Ishikawa (cell line): ENCODE results near the gene SLC26A11.

Experiments
- CEBPB ChIP-seq: IDR thresholded peaks from 2 replicates; pipeline ENCODE4 v1.6.1; 2012
- CREB1 ChIP-seq: IDR thresholded peaks from 2 replicates; pipeline ENCODE4 v1.6.1; 2012; ENCODE audit warnings: low read depth
- EGR1 ChIP-seq: IDR thresholded peaks from 2 replicates; pipeline ENCODE4 v1.6.1; 2012
- EP300 ChIP-seq: IDR thresholded peaks from 2 replicates; pipeline ENCODE4 v1.6.1; 2012; ENCODE audit warnings: borderline replicate concordance
- FOXM1 ChIP-seq: IDR thresholded peaks from 2 replicates; pipeline ENCODE4 v1.6.1; 2012; ENCODE audit warnings: low read depth, borderline replicate concordance
- NFIC ChIP-seq: IDR thresholded peaks from 2 replicates; pipeline ENCODE4 v1.6.1; 2012
- RAD21 ChIP-seq: IDR thresholded peaks from 2 replicates; pipeline ENCODE4 v1.6.1; 2012; ENCODE audit warnings: low read depth
- TAF1 ChIP-seq: IDR thresholded peaks from 2 replicates; pipeline ENCODE4 v1.6.1; 2012; ENCODE audit warnings: low read depth, mild to moderate bottlenecking
- TCF12 ChIP-seq: IDR thresholded peaks from 2 replicates; pipeline ENCODE4 v1.6.1; 2012; ENCODE audit warnings: low read depth
- TEAD4 ChIP-seq: IDR thresholded peaks from 2 replicates; pipeline ENCODE4 v1.6.1; 2012
- YY1 ChIP-seq: IDR thresholded peaks from 2 replicates; pipeline ENCODE4 v1.6.1; 2012; ENCODE audit warnings: low read depth
- ZBTB7A ChIP-seq: IDR thresholded peaks from 2 replicates; pipeline ENCODE4 v1.6.1; 2012; ENCODE audit warnings: low read depth
- TF ChIP-seq, protein P1 (sequence below): IDR thresholded peaks from 2 replicates; pipeline ENCODE4 v1.6.1; 2012
- TF ChIP-seq, protein P2 (sequence below): IDR thresholded peaks from 2 replicates; pipeline ENCODE4 v1.6.1; 2012
- TF ChIP-seq, protein P3 (sequence below): IDR thresholded peaks from 2 replicates; pipeline ENCODE4 v1.6.1; 2012; ENCODE audit warnings: low read depth, mild to moderate bottlenecking

Gene SLC26A11

DNA sequence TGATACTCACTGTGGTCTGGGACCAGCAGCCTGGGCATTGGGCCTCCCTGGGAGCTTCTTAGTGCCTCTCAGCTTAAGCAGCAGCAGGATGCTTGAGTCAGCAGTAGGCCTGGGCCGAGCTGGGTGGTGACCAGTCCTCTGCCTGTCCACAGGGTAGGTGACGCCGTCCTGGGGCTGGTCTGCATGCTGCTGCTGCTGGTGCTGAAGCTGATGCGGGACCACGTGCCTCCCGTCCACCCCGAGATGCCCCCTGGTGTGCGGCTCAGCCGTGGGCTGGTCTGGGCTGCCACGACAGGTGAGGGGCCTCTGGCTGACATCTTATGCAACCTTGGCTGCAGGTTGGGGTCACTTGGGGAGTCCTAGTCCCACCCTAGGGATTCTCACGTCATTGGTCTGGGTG is 7.4 kb downstream of the SLC26A11 start:
- TF ChIP-seq, protein P1, sequence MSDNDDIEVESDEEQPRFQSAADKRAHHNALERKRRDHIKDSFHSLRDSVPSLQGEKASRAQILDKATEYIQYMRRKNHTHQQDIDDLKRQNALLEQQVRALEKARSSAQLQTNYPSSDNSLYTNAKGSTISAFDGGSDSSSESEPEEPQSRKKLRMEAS: no peak
- TF ChIP-seq ZBTB7A (no peak), CREB1 (no peak), EGR1 (no peak), CEBPB (no peak), RAD21 (no peak), EP300 (no peak), TAF1 (no peak), TCF12 (no peak), TEAD4 (no peak), FOXM1 (no peak), NFIC (no peak), YY1 (no peak)
- TF ChIP-seq, protein P2, sequence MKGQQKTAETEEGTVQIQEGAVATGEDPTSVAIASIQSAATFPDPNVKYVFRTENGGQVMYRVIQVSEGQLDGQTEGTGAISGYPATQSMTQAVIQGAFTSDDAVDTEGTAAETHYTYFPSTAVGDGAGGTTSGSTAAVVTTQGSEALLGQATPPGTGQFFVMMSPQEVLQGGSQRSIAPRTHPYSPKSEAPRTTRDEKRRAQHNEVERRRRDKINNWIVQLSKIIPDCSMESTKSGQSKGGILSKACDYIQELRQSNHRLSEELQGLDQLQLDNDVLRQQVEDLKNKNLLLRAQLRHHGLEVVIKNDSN: no peak
- TF ChIP-seq, protein P3, sequence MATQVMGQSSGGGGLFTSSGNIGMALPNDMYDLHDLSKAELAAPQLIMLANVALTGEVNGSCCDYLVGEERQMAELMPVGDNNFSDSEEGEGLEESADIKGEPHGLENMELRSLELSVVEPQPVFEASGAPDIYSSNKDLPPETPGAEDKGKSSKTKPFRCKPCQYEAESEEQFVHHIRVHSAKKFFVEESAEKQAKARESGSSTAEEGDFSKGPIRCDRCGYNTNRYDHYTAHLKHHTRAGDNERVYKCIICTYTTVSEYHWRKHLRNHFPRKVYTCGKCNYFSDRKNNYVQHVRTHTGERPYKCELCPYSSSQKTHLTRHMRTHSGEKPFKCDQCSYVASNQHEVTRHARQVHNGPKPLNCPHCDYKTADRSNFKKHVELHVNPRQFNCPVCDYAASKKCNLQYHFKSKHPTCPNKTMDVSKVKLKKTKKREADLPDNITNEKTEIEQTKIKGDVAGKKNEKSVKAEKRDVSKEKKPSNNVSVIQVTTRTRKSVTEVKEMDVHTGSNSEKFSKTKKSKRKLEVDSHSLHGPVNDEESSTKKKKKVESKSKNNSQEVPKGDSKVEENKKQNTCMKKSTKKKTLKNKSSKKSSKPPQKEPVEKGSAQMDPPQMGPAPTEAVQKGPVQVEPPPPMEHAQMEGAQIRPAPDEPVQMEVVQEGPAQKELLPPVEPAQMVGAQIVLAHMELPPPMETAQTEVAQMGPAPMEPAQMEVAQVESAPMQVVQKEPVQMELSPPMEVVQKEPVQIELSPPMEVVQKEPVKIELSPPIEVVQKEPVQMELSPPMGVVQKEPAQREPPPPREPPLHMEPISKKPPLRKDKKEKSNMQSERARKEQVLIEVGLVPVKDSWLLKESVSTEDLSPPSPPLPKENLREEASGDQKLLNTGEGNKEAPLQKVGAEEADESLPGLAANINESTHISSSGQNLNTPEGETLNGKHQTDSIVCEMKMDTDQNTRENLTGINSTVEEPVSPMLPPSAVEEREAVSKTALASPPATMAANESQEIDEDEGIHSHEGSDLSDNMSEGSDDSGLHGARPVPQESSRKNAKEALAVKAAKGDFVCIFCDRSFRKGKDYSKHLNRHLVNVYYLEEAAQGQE: no peak

DNA sequence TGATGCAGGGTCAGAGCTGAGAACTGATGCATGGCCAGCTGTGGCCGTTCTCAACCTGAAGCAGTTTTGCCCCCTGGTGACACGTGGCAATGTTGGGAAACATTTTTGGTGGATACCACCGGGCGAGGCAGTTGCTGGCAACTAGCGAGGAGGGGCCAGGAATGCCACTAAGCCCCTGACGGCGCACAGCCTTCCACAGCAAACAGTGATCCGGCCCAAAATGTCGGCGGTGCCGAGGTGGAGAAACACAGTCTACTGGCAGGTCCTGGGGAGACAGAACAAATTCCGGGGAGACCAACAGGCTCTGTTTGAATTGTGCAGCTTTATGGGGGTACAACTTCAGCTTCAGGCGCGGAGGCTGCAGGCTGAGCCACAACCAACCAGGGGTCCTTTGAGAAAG is 8.2 kb downstream of the SLC26A11 start:
- TF ChIP-seq EP300: no peak
- TF ChIP-seq FOXM1: no peak
- no peak for TF ChIP-seq TAF1
- TF ChIP-seq, protein P3: no peak
- no peak for TF ChIP-seq CREB1
- TF ChIP-seq TEAD4: no peak
- TF ChIP-seq ZBTB7A: no peak

DNA sequence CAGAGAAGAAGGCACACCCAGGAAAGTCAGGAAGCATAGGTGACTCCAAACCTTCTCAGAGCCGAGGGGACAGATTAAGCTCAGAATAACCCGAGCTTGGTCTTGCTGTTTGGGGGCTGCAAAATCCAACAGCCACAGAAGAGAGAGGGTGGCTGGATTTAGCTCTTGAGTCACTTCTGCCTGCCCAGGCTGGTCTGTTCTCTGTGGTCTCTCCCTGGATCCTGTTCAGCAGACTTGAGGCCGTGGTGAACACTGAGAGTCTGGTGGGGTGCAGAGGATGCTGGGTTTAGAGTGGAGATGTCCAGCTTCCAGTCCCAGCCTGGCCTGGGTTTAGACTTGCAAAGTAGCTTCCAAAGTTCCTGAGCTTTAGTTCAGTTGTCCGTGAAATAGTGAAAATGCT is 8.8 kb downstream of the SLC26A11 start:
- TF ChIP-seq, protein P2: no peak
- no peak for TF ChIP-seq TAF1
- TF ChIP-seq TEAD4: no peak
- TF ChIP-seq, protein P3: no peak

DNA sequence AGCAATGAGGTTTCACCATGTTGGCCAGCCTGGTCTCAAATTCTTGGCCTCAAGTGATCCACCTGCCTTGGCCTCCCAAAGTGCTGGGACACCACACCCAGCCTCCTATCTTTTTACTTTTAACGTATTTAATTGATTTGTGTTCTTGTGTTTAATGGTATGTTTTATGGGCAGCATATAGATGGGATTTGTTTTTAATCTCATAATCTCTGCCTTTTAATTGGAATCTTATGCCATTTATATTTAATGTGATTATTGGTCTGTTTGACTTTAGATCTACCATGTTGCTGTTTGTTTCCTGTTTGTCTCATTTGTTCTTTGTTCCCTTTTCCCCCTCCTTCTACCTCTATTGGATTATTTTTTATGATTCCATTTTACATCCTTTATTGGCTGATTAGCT is 12.2 kb downstream of the SLC26A11 start:
- TF ChIP-seq, protein P2: no peak
- TF ChIP-seq, protein P3: no peak
- no peak for TF ChIP-seq TCF12
- TF ChIP-seq, protein P1: no peak
- TF ChIP-seq CREB1: no peak
- TF ChIP-seq ZBTB7A: no peak
- no peak for TF ChIP-seq EGR1
- no peak for TF ChIP-seq NFIC
- TF ChIP-seq CEBPB: no peak
- no peak for TF ChIP-seq EP300
- no peak for TF ChIP-seq RAD21
